Measurements from ENCODE around the gene COQ6.
"Not testable (repeated sequence)": the region's sequence is repeated elsewhere in the genome, so short reads cannot be mapped to it uniquely, and the experiment has no call there.

Gene COQ6

DNA sequence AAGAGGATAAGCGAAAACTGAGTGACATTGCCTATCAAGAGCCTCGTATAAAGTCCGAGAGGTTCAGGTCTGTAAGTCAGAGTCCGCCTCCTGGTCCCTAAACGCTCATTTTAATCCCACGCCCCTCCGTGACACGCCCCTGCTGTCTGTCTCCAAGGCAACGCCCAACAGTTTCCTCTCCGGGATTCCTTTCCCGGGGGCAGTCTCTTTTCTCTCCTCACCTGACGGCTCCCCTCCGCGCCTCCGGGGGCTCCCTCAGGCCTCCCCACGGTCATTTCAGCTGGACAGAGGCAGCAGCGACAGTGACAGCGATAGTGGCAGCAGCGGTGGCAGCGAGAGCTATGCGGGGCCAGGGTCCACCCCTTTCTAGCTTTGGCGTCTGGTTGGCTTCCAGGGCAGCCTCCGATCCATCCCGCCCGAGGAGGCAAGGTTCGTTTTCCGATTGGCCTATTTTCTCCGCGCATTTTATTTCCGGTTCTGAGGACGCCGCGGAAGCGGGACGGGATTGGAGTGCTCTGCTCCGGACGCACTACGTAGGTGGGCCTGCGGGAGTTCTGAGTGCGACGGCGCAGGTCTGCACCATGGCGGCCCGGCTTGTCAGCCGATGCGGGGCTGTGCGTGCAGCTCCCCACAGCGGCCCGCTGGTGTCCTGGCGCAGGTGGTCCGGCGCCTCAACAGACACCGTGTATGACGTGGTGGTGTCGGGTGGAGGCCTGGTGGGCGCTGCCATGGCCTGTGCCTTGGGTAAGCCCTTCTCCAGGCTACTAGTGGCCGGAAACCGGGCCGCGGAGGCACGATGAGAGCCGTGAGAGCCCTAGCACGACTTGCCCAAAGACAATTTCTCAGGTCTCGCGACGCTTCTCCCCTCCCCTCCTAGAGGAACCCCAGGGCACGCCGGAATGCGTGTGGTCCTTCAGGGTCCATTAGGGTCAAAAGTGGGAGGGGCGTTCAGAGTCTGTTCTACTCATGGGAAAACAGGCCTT is at the start of gene COQ6, which contains the start of gene FAM161B:
Gene COQ6 (plus strand): TSS at position 551 of the 983 bp plus-strand sequence. CDS start 31 bp downstream, at position 582.
Gene FAM161B (minus strand): TSS at position 343 of the 983 bp plus-strand sequence. CDS start 68 bp downstream, at position 275.
- DNase-seq = peak; percentile 93

DNA sequence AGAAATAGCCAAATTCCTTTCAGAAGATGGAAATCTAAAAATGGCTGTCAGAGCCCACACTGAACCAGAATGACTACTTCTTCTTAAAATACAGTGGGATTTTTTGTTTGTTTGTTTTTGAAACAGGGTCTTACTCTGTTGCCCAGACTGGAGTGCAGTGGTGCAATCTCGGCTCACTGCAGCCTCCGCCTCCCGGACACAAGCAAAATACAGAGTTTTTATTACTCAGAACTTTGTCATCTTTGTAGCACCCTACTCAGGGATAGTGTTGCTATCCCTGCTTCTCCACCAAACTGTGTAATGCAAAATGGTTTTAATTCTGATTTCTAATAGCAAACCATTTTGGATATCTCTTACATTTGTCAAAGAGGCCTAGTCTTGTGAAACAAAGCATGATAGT is 47.1 kb upstream of the COQ6 start:
- DNase-seq = no peak

DNA sequence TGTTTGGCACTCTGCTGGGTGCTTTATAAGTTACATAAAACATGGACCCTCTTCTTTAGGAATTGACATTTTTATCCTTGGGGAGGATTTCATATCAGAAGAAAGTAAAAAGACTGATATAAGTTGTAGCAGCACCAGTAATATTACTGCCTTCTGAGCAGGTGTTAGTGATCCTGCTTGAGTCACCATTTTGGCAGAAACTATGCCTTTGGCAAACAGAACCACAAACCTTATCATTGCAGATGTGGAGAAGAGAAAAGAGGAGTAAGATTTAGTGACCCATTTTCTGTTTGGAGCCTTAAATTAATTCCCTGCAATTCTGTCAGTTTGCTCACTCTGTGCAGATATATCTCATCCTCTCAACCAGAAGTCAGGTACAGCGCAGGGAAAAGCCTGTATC is 40.4 kb upstream of the COQ6 start:
- DNase-seq = no peak

DNA sequence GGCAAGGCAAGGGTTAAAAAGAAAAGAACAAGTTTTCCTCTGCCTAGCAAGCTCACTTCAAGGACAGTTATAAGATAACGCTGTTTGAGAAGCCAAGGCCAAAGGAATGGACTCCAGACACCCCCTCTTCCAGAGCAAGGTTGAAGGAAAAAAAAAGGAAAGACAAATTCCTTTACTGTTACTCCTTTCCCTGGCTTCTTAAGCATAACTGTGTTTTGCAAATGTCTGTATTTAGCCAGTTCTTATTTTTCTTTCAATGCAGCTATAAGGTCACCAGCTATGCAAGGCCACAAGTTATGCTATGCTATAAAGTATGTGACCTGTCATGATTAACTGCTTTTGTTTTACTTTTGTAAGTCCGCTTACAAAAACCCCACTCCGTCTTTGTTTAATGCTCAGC is 36.8 kb upstream of the COQ6 start:
- no peak for DNase-seq

DNA sequence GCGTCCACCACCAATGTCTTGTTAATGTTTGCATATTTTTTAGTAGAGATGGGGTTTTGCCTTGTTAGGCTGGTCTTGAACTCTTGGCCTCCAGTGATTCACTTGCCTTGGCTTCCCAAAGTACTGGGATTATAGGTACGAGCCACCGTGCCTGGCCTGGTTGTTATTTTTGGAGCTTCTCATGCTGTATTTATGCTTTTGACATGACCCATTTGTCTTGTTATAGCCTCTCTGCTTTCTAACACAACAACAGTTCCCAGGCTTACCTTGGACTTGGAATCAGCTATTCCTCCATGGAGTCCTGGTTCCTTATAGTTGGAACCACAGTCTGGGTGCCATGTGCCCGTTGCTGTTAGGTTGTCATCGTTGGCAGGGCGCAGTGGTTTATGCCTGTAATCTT is 33.8 kb upstream of the COQ6 start:
- no peak for DNase-seq

DNA sequence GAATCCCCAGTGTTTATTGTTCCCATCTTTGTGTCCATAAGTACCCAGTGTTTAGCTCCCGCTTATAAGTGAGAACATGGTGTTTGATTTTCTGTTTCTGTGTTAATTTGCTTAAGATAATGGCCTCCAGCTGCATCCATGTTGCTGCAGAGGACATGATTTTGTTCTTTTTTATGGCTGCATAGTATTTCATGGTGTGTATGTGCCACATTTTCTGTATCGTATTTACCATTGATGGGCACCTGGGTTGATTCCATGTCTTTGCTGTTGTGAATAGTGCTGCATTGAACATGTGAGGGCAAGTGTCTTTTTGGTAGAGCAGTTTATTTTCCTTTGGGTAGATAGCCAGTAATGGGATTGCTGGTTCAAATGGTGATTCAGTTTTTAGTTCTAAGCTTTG is 30.6 kb upstream of the COQ6 start:
- DNase-seq = not testable (repeated sequence)

DNA sequence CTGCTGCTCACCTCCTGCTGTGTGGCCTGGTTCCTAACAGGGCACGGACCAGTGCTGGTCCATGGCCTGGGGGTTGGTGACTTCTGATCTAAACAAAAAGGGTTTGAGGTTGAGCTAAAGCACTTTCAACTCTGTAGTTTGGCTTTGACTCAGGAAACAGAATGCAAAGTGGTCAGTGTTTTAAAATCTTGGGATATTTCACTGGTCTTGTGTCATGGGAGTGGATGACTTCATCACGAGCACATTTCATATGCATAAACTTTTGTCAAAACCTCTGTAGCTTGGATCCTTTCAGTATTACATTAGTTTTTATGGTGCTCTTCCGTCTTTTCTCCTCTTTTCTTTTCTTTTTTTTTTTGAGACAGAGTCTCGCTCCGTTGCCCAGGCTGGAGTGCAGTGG is 25.8 kb upstream of the COQ6 start:
- no peak for DNase-seq

DNA sequence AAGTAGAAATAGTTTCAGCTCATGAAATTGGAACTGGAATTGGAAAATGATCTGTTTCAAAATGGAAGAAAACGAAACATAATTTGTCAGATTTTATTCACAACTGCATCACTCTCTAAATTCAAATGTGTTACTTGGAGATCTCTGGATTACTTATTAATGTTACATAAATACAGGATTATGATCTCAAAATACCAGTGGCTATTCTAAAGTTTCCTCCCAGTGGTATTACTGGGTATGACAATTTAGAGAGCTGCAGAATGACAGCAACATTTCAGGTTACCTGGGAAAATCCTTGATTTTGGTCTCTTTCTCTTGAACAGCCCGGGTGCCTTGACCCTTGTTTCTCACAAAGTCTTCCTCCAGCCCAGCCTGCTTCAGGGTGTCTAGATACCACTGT is 14.4 kb upstream of the COQ6 start:
- DNase-seq = no peak

DNA sequence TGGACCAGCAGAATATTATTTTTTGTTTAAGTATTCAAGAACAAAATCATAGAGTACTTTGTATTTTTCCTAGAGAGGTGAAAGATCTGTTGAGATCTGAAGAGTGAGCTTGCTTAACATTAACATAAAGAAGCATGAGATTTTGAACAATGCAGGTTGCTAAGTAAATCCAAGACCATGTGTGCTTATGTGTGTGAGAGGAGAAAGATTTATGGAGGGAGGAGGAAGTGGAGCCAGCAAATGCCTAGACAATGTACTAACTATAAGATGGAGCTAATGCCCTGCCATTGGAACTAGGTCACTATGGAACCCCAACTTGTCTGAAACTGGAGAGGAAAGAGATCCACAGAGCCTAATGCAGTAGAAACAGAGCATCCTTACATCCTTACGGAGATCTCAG is 13.6 kb upstream of the COQ6 start:
- no peak for DNase-seq

DNA sequence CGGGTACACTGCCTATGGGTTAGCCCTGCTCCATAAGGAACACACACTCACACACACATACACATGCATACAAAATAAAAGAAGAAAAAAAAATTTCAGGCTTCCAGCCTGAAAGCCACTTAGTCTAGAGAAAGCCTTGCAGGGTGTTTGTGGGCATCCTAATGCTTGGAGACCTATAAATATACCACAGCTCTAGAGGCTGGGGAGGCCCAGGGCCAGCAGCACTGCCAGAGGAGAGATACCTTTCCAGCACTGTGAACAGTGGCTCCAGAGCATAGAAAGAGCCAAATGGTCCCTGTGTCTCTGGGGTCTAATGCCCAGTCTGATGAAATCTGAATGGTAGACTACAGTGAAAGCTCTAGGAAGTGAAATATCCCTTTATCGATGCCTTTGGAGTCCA is 13.1 kb upstream of the COQ6 start:
- no peak for DNase-seq

DNA sequence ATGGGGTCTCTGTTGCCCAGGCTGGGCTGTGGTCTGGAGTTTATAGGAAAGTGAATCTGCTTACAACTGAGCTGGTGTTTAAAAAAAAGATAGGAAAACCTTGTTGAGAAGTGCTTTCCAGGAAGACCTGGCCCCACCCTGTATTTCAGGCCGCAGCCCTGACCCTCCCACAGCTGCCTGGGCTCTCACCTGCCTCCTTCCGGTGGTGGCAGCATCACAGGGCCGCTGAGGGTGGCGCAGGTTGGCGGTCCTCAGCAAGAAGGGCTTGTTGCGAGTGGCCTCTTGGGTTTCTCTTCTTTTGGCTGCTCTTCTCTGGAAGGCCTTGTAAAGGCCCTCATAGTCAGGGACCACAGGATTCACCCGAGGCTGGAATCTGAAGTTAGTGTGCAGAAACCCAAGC is 7.9 kb upstream of the COQ6 start:
- no peak for DNase-seq

DNA sequence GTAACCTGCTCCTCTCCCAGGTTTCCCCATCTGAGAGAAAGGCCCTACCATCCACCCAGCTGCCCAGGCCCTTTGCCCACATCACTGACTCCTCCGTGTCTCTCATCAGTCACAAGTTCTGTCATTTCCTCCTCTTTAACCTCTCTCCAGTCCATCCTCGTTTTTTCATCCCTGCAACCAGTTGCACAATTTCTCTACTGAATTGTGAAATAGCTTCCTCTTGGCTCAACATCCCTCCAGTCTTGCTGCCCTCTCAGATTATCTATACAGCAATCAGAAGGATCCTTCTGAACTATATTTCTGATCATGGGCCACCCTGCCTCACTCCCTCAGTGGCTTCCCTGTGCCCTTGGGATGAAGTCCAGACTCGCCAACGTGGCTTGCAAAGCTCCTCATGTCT is 7.0 kb upstream of the COQ6 start:
- no peak for DNase-seq

DNA sequence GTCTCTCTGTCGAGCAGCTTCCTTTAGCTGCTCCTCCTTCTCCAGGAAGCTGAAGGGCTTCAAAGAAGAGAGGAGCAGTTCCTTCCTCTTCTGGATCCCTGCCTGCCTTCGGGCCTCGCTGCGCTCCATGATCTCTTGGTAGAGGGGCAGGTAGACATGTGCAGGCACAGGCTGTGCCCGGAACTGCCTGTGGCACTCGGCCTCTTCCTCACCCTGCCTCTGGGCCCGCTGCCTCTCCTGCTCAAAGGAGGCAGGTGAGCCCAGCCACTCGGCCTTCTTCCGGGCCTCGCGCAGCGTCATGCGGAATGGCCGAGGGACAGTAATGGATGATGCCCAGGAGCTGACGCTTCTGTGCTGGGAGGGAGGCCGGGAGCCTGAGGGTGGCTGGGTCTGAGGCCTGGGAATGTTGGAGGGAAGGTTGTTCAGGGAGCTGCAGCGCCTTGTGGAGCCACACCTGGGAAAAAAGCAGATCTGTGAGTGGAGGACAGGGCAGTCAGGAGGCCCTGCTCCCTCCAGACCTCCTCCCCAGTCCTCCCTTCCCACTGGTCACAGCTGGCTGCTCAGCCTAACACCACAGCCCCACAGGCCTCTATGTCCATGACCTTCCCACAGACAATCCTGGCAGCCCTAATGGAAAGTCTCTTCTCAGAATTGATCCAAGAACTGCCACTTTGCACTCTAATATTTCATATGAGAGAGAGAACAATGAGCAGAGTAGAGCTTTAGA is 5.5 kb upstream of the COQ6 start:
- no peak for DNase-seq

DNA sequence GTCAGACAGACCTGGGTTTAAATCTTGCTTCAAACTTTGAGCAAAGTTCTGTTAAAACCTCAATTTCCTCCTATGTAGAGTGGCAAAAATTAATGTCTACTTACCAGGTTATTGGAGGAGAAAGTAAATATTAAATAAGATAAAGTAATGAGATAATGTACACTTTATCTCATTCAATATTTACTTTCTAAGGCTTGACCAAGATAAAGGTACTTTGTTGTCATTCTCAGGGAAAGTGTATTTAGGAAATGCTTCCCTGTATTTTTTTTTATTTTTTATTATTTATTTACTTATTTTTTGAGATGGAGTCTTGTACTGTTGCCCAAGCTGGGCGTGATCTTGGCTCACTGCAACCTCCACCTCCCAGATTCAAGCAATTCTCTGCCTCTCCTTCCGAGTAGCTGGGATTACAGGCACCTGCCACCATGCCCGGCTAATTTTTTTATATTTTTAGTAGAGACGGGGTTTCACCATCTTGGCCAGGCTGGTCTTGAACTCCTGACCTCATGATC is 4.9 kb upstream of the COQ6 start:
- no peak for DNase-seq

DNA sequence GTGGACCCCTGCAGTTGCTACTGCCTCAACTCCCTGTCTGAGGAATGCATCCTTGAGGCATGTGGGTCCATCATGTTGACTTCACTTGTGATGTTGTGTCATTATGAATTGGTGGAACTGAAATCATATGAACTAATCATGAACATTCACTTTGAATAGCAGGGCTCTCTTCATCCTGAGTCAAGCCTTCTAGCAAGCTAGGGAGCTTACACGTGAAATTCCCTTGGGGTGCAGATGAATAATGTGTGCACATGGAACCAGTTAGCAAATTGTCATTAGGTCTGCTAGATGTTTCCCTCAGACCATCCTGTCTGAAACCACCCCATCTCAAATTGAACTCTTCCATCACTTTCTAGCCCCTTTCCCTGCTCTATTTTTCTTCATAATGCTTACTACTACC is 3.6 kb downstream of the COQ6 start:
- DNase-seq = no peak

DNA sequence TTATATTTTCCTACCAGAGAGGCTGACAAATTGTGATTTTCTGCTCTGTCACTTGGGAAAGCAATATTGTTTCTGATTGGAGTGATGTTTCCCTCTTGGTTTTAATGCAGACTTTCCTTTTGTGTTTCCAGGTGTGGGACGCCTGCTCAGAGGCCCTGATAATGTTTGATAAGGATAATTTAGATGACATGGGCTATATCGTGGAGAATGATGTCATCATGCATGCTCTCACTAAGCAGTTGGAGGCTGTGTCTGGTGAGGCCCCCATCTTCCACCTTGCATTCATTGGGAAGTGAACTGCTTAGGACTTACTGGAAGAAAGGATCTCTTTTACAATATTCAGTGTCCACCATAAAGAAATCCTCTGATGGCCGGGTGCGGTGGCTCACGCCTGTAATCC is 5.6 kb downstream of the COQ6 start:
- DNase-seq = no peak

DNA sequence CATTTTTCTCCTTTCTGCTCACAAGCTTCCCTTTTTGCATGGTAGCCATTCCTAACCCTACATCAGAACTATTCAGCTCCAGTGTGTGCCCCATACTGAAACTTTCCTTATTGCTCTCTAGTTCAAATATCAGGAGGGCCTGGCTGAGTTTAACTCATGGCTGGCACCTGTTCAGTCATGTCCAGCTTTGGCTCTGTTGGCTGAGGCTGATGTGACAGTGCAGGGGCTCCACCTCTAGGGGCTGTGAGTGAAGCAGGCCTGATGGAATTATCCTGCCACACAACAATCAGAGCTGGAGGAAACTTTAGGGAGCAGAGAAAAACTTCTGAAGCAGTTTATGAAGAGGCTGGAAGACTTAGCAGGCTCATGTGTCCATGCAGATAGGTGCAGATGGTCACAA is 8.5 kb downstream of the COQ6 start:
- no peak for DNase-seq

DNA sequence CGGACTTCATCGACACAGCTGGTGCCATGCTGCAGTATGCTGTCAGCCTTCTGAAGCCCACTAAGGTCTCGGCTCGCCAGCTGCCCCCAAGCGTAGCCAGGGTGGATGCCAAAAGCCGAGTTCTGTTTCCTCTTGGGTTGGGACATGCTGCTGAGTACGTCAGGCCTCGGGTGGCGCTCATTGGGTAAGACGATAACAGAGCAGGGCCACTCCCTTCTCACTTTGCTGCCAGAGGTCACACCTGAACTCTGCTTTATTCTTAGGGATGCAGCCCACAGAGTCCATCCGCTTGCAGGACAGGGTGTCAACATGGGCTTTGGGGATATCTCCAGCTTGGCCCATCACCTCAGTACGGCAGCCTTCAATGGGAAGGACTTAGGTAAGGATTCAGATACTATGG is 11.1 kb downstream of the COQ6 start:
- no peak for DNase-seq

DNA sequence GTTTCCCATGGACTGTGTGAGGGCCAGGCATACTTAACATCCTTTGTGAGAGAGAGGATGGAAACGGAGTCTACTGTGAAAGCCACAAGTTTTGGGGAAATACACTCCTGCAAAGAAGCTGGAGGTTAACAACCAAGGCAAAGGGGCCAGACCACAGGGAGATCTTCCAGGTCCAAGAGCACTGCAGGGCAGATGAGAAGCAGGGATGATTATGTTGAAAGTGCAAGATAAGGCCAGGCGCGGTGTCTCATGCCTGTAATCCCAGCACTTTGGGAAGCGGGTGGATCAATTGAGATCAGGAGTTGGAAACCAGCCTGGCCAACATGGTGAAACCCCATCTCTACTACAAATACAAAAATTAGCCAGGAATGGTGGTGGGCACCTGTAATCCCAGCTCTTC is 15.1 kb downstream of the COQ6 start:
- DNase-seq = no peak

DNA sequence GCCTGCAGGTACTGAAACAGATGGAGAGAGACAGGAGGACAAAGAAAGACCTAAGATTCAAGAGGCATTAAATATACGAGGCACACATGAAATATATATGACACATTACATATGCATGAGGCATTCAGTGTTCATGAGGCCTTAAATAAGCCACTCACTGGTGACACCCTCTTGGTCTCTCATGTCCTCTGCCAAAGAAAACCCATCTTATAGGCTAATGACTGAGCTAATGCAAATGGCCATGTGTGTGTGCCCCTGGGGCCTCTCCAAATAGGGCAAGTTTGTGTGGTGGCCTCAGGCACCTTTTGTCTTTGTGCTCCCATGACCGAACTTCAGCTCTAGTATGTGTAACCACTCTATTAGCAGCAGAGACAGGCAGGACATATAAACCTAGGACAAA is 18.8 kb downstream of the COQ6 start:
- no peak for DNase-seq

DNA sequence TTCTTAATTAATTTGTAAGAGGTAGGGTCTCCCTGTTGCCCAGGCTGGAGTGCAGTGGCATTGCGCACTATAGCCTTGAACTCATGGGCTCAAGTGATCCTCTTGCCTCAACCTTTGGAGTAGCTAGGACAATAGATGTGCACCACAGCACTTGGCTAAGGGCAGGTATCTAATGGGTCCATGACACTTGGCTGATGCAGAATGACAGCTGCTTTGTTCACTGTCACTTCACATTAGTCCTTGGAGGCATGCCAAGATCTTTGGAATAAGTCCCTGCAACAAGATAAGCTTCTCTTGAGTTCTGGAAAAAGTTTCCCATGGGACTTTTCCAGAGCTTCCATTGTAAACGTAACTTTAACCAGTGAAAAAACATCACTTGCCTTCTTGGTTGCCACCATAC is 23.4 kb downstream of the COQ6 start:
- DNase-seq = no peak

DNA sequence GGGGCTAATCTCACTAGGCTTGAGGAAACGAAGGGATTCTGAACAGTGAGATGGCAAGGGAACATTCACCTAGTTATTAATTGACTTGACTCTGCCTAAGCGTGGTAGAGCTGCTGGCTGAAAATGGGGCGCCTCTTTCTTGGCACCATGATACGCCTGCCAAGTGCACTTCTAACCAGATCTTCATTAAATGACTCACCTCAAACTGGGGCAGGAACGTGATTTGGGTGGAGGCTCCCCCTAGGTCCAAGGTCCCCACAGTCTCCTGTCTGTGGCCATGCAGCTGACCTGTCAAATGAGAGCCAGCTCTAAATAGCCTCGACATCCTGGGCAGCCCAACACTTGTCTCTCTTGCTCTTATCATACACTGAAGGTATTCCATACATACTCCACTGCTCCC is 26.0 kb downstream of the COQ6 start:
- DNase-seq = no peak

DNA sequence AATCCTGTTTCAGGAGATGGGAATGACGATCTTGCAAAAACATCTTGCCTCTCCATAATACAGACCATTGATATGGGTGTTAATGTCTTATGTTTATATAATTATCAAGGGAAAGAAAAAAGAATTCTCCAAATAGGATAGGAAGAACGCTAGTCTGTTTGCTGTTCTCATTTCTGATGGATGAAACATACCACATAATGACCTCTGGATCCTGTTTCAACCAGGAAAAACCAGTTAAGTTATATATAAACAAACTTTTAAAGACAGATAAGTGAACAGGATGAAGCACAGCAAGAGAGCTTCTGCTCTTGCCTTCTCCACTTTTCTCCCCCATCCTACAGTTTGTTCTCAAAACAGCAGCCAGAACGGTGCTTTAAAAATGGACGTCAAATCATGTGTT is 27.8 kb downstream of the COQ6 start:
- DNase-seq = no peak

DNA sequence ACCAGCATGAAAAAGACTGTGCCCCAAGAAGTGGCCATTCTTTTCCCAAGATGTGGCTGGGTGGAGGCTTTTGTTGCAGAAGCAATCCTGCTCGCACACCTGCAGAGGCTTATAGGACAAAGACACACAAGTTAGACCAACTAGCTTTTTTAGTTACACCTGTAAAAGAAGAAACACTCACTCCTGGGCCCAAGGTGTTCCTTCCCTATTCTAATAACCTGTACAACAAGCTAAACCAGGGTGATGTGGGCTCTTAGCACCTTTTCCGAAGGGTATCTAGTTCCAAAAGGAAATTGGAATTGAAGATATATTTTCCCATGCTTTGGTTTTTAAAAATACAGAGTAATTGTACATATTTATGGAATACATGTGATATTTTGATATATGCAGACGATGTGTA is 38.0 kb downstream of the COQ6 start:
- DNase-seq = no peak
